ENCODE measurements around the gene C11orf91.
"Not testable (repeated sequence)": the region's sequence is repeated elsewhere in the genome, so short reads cannot be mapped to it uniquely, and the experiment has no call there.

C11orf91 gene

GRCh38 chr11:33668468-33668825 is 32.2 kb downstream of the C11orf91 start:
- DNase-seq = no peak

- no peak for DNase-seq
Observed at GRCh38 chr11:33667819-33668467, 32.7 kb downstream of the C11orf91 start.

- DNase-seq = no peak
Observed at GRCh38 chr11:33665350-33666106, 35.1 kb downstream of the C11orf91 start.

- no peak for DNase-seq
Observed at GRCh38 chr11:33664827-33665226, 35.8 kb downstream of the C11orf91 start.

- DNase-seq = no peak
Observed at GRCh38 chr11:33664166-33664565, 36.5 kb downstream of the C11orf91 start.

- no peak for DNase-seq
Observed at GRCh38 chr11:33663121-33663520, 37.5 kb downstream of the C11orf91 start.

GRCh38 chr11:33661526-33661925 is 39.1 kb downstream of the C11orf91 start:
- DNase-seq = not testable (repeated sequence)

- no peak for DNase-seq
Observed at GRCh38 chr11:33660962-33661361, 39.7 kb downstream of the C11orf91 start.

- no peak for DNase-seq
Observed at GRCh38 chr11:33659370-33660139, 41.1 kb downstream of the C11orf91 start.

GRCh38 chr11:33658195-33658900 is 42.3 kb downstream of the C11orf91 start:
- no peak for DNase-seq

GRCh38 chr11:33657757-33658156 is 42.9 kb downstream of the C11orf91 start:
- no peak for DNase-seq

- DNase-seq = no peak
Observed at GRCh38 chr11:33656768-33657167, 43.9 kb downstream of the C11orf91 start.

GRCh38 chr11:33655842-33656600 is 44.6 kb downstream of the C11orf91 start:
- DNase-seq = no peak

- no peak for DNase-seq
Observed at GRCh38 chr11:33654594-33654993, 46.0 kb downstream of the C11orf91 start.

- no peak for DNase-seq
Observed at GRCh38 chr11:33652930-33653329, 47.7 kb downstream of the C11orf91 start.

- no peak for DNase-seq
Observed at GRCh38 chr11:33652431-33652830, 48.2 kb downstream of the C11orf91 start.

- DNase-seq = no peak
Observed at GRCh38 chr11:33651990-33652389, 48.6 kb downstream of the C11orf91 start.

GRCh38 chr11:33651555-33651954 is 49.1 kb downstream of the C11orf91 start:
- no peak for DNase-seq

- no peak for DNase-seq
Observed at GRCh38 chr11:33649944-33650343, 50.7 kb downstream of the C11orf91 start.

Data from T-helper 1 cell (primary cell).